Endothelial cell of umbilical vein (primary cell): ENCODE results near the gene ACSF3.

Experiments
- FOS ChIP-seq: IDR thresholded peaks from 2 replicates; pipeline ENCODE4 v1.6.1; 2011; ENCODE audit warnings: mild to moderate bottlenecking, low read length, moderate library complexity, borderline replicate concordance; ENCODE audit not compliant: insufficient read depth
- POLR2A ChIP-seq: IDR thresholded peaks from 2 replicates; pipeline ENCODE4 v1.6.1; 2012; ENCODE audit warnings: low read depth, mild to moderate bottlenecking, control low read depth, low read length
- TF ChIP-seq, protein P1 (sequence below), 2 donors: IDR thresholded peaks; 1 replicate in 1 of 2; 2 replicates in 1 of 2; pipeline ENCODE4 v1.5.1; 2011; ENCODE audit warnings: low read length in 2 of 2, mild to moderate bottlenecking in 2 of 2, moderate library complexity in 2 of 2, control low read depth in 1 of 2, inconsistent platforms in 1 of 2, low read depth in 1 of 2; ENCODE audit not compliant: insufficient read depth in 1 of 2; ENCODE audit errors: extremely low read depth in 1 of 2

DNA sequence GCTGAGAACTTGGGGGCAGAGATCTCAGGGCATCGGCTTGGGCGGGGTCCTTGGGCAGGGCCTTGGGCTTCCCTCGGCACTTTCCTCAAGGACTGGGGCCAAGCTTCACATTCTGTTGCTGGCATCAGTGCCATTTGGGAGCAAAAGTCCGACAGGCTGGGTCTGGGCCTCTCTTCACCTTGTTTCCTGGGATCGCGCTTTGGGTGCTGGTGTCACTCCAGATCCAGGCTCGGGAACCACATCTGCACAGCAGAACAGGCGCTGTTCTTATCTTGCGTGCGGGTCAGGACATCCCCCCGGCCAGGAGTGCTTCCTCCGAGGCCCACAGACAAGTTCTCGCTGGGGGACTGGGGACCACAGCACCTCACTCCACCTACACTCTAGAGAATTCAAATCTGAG, 46.7 kb downstream of the ACSF3 start:
- TF ChIP-seq, protein P1, sequence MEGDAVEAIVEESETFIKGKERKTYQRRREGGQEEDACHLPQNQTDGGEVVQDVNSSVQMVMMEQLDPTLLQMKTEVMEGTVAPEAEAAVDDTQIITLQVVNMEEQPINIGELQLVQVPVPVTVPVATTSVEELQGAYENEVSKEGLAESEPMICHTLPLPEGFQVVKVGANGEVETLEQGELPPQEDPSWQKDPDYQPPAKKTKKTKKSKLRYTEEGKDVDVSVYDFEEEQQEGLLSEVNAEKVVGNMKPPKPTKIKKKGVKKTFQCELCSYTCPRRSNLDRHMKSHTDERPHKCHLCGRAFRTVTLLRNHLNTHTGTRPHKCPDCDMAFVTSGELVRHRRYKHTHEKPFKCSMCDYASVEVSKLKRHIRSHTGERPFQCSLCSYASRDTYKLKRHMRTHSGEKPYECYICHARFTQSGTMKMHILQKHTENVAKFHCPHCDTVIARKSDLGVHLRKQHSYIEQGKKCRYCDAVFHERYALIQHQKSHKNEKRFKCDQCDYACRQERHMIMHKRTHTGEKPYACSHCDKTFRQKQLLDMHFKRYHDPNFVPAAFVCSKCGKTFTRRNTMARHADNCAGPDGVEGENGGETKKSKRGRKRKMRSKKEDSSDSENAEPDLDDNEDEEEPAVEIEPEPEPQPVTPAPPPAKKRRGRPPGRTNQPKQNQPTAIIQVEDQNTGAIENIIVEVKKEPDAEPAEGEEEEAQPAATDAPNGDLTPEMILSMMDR (IDR thresholded peaks at IDR 0.05; ENCODE audit: extremely low read depth in 1 of 2, insufficient read depth in 1 of 2, low read depth in 1 of 2, low read length in 2 of 2): no peak
- no peak for TF ChIP-seq POLR2A
- TF ChIP-seq FOS: no peak
